DND-41 (cell line): Measurements from ENCODE around the gene RTN4IP1.

Source experiments
- CTCF ChIP-seq: IDR thresholded peaks from 2 replicates; pipeline ENCODE4 v1.5.1; 2012; ENCODE audit warnings: borderline replicate concordance, low read length, moderate library complexity, mild to moderate bottlenecking; ENCODE audit not compliant: poor library complexity, severe bottlenecking; ENCODE audit errors: extremely low read depth
- EZH2 ChIP-seq: IDR thresholded peaks from 3 replicates; pipeline ENCODE4 v1.6.1; 2012; ENCODE audit warnings: borderline replicate concordance, low read depth, mild to moderate bottlenecking, moderate library complexity, low read length, inconsistent platforms; ENCODE audit not compliant: severe bottlenecking

GRCh38 chr6:106631346-106631745, 2.0 kb upstream of the RTN4IP1 start:
- no peak for TF ChIP-seq CTCF
- TF ChIP-seq EZH2 = no peak
